Retinal pigment epithelial cell (primary cell): ENCODE measurements around the gene RTP3.

Source experiments
- DNase-seq: peaks from one replicate; pipeline ENCODE4 v3.0.0-alpha.2; 2010; ENCODE audit warnings: low read depth
- H3K4me3 ChIP-seq: 2 replicates; pipeline ENCODE4 v1.5.1; 2011; ENCODE audit warnings: mild to moderate bottlenecking, low read length, control low read depth, moderate library complexity
- CTCF ChIP-seq: conservative IDR thresholded peaks from 2 replicates; pipeline ENCODE4 v1.5.1; 2011; ENCODE audit warnings: low read depth, low read length, control low read depth, inconsistent platforms

RTP3 gene

GRCh38 chr3:46468753-46469600 is 28.8 kb upstream of the RTP3 start:
- no peak for DNase-seq
- no peak for TF ChIP-seq CTCF
- H3K4me3 ChIP-seq: no peak overlapping the region

GRCh38 chr3:46469680-46470357 is 28.0 kb upstream of the RTP3 start:
- no peak for TF ChIP-seq CTCF
- H3K4me3 ChIP-seq: no peak overlapping the region
- DNase-seq: no peak

GRCh38 chr3:46470831-46471230 is 26.9 kb upstream of the RTP3 start:
- DNase-seq: no peak
- no peak overlapping the region for H3K4me3 ChIP-seq
- no peak for TF ChIP-seq CTCF

- no peak for TF ChIP-seq CTCF
- DNase-seq: no peak
- no peak overlapping the region for H3K4me3 ChIP-seq
Measured at GRCh38 chr3:46471371-46471914, 26.3 kb upstream of the RTP3 start.

- TF ChIP-seq CTCF: no peak
- no peak overlapping the region for H3K4me3 ChIP-seq
- DNase-seq: no peak
Measured at GRCh38 chr3:46472736-46473135, 25.0 kb upstream of the RTP3 start.

- no peak for TF ChIP-seq CTCF
- H3K4me3 ChIP-seq: no peak overlapping the region
- DNase-seq: no peak
Measured at GRCh38 chr3:46477145-46477544, 20.6 kb upstream of the RTP3 start.
